Midbrain (tissue), 1 donor: ENCODE results near the gene DYNLT4.
"Not testable (repeated sequence)": the region's sequence is repeated elsewhere in the genome, so short reads cannot be mapped to it uniquely, and the experiment has no call there.

Experiments
- DNase-seq: peaks from one replicate; lab custom pipeline; 2025; lab: John Stamatoyannopoulos, UW

Gene DYNLT4

DNA sequence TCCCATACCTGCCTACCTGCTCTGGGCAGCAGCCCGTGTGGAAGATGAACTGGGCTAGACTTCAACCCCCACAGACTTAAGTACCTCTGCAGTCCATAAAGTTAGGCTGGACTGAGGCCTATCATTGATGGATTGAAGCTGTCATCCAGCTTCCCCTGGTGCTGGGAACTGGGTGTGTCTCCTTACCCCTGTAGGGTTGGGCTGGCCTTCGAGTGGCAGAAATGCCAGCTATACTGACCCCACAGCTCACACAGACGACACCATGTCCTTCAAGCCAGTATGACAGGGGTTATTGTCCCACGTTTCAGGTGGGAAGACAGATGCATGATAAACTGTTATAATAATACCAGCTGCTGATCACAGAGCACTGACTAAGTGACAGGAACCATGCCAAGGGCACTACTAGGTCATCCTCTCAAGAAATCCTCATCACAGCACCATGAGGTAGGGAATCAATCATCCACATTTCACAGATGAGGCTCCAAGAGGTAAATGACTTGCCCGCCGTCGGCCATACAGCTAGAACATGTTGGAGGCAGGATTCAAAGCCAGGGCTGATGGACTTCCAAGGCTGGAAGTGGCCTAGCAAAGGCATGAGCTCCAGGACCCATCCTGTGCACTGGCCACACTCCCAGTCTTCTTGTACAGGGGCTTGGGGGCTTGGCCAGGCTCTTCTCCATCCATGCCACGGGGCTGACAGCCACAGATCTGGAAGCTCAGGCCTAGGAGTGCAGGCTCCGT lies 18.9 kb downstream of the DYNLT4 start, which contains the start of gene BEST4:
BEST4 (minus strand) TSS at position 51 of the 741 bp plus-strand sequence. CDS start 465 bp downstream, outside the sequence.
- DNase-seq = no peak

GRCh38 chr1:44787506-44787905 lies 19.6 kb downstream of the DYNLT4 start:
- no peak for DNase-seq

GRCh38 chr1:44786841-44787426 lies 20.2 kb downstream of the DYNLT4 start:
- DNase-seq = no peak

GRCh38 chr1:44786138-44786840 lies 20.9 kb downstream of the DYNLT4 start:
- peak; percentile 24 for DNase-seq

- DNase-seq = no peak
Observed at GRCh38 chr1:44785501-44786137, 21.5 kb downstream of the DYNLT4 start.

GRCh38 chr1:44785029-44785380 lies 22.1 kb downstream of the DYNLT4 start:
- DNase-seq = no peak

GRCh38 chr1:44784094-44785028 lies 22.8 kb downstream of the DYNLT4 start:
- DNase-seq = no peak

- peak; percentile 12 for DNase-seq
Observed at GRCh38 chr1:44783697-44784093, 23.5 kb downstream of the DYNLT4 start.

- no peak for DNase-seq
Observed at GRCh38 chr1:44780583-44781121, 26.5 kb downstream of the DYNLT4 start.

DNA sequence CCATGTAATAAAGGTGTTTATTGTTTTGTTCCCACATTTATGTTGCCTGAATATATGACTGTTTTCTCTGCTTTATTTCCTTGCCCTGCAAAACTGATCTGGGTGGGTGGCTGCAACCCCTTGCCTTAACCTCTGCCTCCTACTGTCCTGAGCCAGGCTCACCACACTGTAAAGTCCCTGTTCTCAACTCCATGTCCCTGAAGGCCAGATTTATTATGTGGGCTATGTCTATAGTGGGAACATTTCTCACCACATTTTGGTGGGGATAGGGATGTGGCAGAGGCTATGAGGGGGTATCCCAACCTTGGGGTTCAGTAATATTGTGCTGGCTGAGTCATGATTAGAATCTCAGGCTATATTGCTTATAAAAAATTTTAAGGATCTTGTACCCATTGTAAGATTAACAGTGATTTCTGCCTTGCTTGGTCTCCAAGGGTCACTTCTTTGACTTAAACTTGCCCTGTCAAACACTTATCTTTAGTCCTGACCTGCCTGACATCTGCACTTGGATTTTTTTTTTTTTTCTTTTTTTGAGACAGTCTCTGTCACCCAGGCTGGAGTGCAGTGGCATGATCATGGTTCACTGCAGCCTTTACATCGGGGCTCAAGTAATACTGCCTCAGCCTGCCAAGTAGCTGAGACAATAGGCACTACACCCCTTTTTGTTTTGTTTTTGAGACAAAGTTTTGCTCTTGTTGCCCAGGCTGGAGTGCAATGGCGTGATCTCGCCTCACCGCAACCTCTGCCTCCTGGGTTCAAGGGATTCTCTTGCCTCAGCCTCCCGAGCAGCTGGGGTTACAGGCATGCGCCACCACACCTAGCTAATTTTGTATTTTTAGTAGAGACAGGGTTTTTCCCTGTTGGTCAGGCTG lies 28.2 kb downstream of the DYNLT4 start:
- no peak for DNase-seq

- no peak for DNase-seq
Observed at GRCh38 chr1:44777969-44778635, 29.0 kb downstream of the DYNLT4 start.

GRCh38 chr1:44777547-44777946 lies 29.6 kb downstream of the DYNLT4 start:
- DNase-seq = no peak

DNA sequence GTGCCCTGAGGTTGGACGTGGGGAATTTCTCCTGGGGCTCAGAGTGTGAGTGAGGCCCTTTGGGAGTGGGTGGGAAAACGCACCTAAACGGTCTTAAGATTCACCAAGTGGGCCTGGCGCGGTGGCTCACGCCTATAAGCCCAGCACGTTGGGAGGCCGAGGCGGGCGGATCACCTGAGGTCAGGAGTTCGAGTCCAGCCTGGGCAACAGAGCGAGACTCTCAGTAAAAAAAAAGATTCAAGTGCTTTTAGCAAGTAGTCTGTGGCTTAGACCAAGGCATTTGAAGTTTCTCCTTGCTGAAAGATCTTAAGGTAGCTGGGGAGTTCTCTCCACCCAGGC lies 30.5 kb downstream of the DYNLT4 start:
- no peak for DNase-seq

GRCh38 chr1:44775930-44776729 lies 31.0 kb downstream of the DYNLT4 start:
- DNase-seq = no peak

DNA sequence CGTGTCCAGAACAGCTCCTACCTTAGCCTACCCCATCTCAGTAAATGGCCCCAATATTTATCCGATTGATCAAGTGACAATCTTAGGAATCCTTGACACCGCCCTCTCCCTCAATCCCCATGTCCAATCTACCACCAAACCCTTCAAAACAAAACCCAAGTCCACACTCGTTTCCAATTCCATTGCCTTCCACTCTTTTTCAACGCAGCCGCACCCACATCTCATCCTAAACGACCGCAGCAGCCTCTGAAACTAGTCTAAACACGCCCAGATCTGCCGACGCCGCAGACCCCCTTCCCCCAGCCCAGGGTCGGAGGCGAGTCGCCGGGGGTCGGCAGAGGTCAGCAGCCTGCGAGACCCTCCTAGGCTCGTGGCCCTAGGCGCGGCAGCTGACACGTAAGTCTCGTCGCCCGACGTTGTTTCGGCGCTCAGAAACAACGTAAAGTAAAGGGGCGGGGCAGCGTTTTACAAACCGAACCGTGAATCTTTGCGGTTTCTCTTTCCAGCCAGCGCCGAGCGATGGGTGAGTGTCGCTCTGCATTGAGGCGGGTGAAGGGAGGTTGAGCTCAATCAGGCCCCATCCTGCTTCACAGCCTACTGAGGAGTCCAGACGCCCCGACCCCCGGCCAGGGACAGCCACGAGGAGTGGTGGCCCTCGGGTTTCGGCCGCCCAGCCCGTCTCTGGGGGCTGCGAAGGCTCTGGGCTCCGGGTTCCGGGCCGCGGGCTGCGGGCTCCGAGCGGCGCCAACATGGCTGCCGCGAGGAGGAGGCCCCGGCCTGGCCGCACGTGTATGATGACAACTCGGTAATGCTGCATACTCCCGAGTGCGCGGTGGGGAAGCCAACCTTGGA lies 31.8 kb downstream of the DYNLT4 start, which contains the start of gene RPS8:
RPS8 (plus strand) TSS at position 463 of the 852 bp plus-strand sequence; CDS start at position 520, 57 bp downstream.
- peak; percentile 93 for DNase-seq

GRCh38 chr1:44766421-44766820 lies 40.7 kb downstream of the DYNLT4 start:
- DNase-seq = not testable (repeated sequence)

DNA sequence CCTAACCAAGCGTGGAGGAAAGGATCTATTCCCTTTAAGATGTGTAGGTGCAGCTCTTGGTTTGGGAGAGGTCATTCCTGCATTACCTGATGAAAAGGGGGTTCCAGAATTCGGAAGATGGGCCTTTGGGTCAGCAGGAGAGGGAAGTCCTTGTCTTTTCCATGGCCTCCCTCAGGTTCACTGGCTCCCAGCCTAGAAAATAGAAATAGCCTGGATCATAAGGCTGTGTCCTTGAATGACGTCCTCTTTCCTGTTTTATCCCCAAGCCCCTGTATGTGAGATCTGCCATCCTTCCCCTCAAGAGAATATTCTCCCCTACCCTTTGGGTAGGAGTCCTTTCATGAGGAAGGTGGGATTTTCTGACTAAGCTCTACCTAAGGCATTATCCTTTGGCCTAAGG lies 46.3 kb downstream of the DYNLT4 start:
- DNase-seq = no peak

DNA sequence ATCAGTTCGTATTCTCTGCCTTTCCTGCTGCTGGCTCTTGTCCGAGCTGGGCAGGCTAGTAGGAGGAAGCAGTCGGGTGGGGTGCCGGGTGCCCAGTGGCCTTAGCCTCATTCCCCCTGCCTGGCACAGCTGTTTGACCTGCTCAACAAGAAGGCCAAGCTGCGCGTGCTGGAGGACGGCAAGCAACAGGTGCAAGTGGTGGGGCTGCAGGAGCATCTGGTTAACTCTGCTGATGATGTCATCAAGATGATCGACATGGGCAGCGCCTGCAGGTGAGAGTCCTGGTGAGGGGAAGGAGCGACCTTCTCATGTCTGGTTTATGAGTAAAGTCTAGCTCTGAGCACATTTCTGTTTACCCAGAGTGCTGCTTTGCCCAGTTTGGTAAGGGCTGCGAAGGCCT lies 48.1 kb downstream of the DYNLT4 start:
- DNase-seq = no peak
